Measurements from ENCODE around the gene TRIM67. TPM values are rescaled to one million over a fixed set of nuclear protein-coding genes. Genes with fewer than 3 reads are reported as not detected.
"Not testable (repeated sequence)": the region's sequence is repeated elsewhere in the genome, so short reads cannot be mapped to it uniquely, and the experiment has no call there.

Gene TRIM67
- total RNA-seq, 1 donor from 2014 or later: 0.22 TPM

GRCh38 chr1:231203259-231204057, 41.6 kb downstream of the TRIM67 start:
- DNase-seq (ENCODE audit: low spot score): no peak

DNA sequence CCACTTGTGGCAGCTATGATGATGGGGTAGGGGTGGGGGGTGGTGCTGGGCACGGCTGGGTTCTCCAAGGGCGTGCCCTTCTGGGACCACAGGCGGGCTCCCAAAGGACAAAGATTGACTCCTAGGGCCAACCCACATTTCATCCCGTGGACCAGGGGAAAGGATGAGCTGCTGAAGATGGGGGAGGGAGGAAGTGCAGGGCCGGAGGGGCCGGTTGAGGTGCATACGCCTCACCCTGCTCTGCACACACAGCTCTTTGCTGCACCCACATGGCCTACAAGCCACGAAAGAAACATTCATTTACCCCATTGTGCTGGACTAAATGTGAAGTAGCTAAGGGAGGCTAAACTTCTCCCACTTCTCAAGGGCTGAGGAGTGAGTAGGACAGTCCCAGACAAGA, 45.0 kb downstream of the TRIM67 start:
- no peak for DNase-seq (ENCODE audit: low spot score)

GRCh38 chr1:231207437-231207836, 45.6 kb downstream of the TRIM67 start:
- no peak for DNase-seq (ENCODE audit: low spot score)

DNA sequence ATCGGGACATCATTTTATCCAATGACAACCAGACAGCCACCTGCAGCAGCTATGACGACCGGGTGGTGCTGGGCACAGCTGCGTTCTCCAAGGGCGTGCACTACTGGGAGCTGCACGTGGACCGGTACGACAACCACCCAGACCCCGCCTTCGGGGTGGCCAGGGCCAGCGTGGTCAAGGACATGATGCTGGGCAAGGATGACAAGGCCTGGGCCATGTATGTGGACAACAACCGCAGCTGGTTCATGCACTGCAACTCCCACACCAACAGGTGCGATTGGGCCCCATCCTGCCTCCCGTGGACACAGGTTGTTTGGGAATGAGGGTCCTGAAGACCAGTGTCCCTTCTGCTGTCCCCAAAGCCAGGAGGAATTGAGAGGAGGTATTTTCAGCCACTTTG, 47.1 kb downstream of the TRIM67 start:
- no peak for DNase-seq (ENCODE audit: low spot score)

DNA sequence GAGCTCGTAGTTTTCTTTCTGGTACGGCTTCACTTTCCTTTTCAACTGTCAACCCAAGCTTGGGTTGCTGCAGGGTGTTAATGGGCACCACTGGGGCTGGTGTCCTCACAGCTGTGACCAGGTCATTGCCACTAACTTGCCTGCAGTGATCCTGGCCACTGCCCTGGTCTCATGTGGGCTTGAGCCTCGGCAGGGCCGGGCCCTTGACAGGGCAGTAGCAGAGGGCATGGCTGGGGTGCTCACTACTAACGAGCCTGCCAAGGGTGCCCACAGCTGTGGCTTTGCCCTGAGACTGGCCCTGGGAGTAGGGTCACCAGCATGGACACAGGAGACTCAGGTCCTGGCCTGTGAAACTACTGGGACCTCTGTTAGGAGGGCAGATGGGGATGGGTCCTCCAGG, 47.7 kb downstream of the TRIM67 start:
- DNase-seq (ENCODE audit: low spot score): no peak

DNA sequence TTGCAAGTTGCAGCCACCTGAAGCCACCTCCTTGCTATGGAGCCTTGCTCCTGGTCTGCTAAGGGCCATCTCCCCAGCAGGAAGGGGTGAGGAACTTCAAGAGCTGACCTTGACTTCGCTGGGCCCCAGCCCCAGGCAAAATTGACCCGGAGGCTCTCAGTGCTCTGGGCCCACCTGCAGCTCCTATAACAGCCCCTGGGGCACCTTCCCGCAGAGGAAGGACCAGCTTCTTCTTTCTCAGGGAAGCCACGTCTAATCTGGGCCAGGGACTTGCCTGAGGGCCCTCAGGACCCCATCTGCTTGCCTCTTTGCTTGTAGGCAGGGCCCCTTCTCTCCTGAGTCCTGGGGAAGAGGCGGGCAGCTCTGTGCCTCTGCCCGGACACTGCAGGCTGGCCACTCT, 48.3 kb downstream of the TRIM67 start:
- DNase-seq (ENCODE audit: low spot score): no peak

DNA sequence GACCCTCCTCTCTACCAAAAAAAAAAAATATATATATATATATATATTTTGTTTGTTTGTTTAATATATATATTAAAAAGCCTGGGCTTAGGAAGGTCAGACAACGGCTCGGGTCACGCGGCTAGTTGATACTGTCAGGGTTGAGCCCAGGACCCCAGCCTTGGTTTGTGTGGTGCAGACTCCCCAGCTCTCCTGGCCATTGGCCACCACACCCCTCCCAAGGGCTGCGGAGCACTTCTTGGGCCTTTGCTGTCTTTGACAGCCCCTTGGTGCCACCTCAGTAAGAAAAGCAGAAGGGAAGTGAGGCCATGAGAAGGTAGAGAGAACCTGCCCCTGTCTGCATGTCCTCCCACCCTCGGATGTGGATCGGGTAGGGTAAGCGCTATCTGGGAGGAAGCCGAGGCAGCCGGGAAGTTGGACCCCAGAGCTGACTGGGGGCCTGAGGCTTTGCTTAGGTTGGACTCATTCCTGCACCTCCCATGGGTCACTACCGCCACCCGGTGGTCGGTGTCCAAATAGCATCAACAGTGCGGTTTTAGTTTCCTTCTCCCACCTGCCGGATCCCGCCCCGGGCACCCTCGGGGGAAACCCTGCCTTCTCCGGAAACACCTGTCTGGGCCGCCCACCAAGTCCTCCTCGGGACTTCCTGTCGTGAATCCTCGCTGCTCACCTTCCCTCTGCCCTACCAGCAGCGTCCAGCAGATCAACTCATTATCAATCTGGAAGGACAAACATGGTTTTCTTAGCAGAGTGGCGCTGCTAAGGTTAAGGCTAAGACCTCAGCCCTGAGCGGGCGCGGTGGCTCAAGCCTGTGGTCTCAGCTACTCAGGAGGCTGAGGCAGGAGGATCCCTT, 49.4 kb downstream of the TRIM67 start:
- DNase-seq (ENCODE audit: low spot score): peak; percentile 92

- not testable (repeated sequence) for DNase-seq (ENCODE audit: low spot score)
These were observed 50.4 kb downstream of the TRIM67 start for GRCh38 chr1:231212301-231212700.

GRCh38 chr1:231213831-231214573, 52.1 kb downstream of the TRIM67 start:
- no peak for DNase-seq (ENCODE audit: low spot score)

- DNase-seq (ENCODE audit: low spot score): no peak
These were observed 53.2 kb downstream of the TRIM67 start for GRCh38 chr1:231214918-231215680.

GRCh38 chr1:231215681-231216385, 54.0 kb downstream of the TRIM67 start:
- DNase-seq (ENCODE audit: low spot score): no peak

GRCh38 chr1:231216498-231216897, 54.6 kb downstream of the TRIM67 start:
- no peak for DNase-seq (ENCODE audit: low spot score)

GRCh38 chr1:231217056-231217455, 55.2 kb downstream of the TRIM67 start:
- no peak for DNase-seq (ENCODE audit: low spot score)

- DNase-seq (ENCODE audit: low spot score): no peak
These were observed 56.2 kb downstream of the TRIM67 start for GRCh38 chr1:231218078-231218477.

DNA sequence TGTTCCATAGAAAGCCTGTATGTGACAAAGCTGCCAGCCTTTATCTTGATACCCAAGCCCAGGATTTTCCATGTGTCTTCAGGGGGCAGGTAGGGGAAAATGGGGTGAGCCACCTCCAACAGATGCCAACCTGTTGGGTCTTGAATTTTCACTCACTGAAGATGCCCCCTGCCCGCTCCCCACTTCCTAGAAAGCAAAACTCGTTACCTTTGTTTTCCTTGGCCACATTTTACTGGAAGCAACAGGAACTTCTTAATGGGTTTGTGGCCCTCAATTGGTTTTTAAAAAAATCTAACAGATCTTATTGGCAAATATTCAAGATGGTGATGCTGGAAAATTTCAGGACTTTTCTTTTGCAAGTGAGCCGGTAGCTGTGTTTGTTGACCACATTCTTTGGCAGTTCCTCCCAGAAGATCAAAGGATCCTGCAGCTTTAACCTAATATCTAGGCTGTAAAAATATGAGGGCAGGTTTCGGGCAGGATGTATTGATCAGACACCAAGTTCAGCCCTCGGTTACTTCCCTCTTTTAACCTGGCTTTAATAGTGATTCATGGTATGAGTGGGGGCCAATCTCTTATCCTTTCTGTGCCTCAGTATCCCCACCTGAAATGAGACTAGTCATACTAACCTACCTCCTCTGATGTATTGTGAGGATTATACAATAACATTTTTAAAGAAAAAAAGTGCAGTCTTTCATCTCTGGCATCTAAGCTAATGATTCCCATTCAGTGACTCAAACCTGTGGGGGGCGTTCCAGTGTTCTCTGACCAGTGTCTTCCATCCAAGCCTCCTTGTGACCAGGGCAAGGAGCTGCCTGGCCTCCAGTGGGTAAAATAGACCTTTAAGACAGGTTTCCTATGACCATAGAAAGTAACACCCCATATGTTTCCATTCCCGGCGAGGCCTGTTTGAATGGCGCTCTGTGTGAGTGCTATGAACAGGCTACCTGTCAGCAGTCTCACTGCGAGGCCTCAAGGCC, 57.9 kb downstream of the TRIM67 start:
- peak; percentile 57 for DNase-seq (ENCODE audit: low spot score)

DNA sequence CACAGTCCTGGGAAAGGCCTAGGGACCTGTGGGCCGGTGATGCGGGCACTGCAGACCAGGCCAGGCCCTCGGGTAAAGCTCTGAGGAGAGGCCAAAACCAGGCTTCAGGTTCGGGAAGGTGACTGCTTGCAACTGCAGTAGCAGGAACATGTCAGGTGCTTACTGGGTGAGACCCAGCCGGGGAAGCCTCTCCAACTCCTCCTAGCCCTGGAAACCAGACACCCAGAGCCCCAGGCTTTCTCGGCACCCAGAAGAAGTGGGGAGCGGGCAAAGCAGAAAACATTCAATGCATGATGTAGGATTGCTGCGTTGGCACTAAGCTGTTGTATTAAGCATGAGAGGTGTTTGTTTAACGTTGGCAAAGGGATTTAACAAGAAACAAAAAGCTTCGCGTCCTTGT, 58.9 kb downstream of the TRIM67 start:
- no peak for DNase-seq (ENCODE audit: low spot score)

DNA sequence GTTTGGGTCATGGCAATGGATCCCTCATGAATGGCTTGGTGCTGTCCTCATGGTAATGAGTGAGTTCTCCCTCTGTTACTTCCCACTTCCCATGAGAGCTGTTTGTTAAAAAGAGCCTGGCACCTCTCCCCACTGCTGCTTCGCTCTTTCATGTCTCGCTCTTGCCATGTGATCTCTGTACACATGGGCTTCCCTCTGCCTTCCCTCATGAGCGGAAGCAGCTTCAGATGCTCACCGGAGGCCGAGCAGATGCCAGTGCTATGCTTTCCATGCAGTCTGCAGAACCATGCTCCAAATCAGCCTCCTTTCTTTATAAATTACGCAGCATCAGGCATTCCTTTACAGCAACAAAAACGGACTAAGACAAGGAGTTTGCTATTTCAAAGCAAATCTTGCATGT, 64.3 kb downstream of the TRIM67 start:
- no peak for DNase-seq (ENCODE audit: low spot score)

GRCh38 chr1:231231511-231231910, 69.7 kb downstream of the TRIM67 start:
- no peak for DNase-seq (ENCODE audit: low spot score)

Measured in mesenteric fat pad (tissue), 1 donor.